ENCODE results near the gene ARL8B. TPM values are rescaled to one million over a fixed set of nuclear protein-coding genes. Genes with fewer than 3 reads are reported as not detected.

ARL8B gene
- total RNA-seq, 1 experiment from 2014 or later = 29.0 TPM

DNA sequence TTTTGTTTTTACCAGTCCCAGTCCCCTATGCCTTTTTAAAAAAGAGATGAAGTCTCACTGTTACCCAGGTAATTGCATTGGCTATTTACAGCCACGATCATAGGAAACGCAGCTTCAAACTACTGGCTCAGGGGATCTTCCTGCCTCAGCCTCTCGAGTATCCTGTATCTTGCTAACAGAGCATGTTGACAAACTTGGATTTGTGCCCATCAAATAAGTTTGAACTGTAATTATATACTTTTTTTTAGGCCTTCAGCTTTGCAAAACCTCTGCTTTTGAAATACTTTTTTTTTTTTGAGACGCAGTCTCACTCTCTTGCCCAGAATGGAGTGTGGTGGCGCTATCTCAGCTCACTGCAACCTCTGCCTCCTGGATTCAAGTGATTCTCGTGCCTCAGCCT is 62.4 kb downstream of the ARL8B start:
- no peaks in the 10 kb centered on the region for H3K9me3 Mint-ChIP-seq
- no peak for DNase-seq
- no peak overlapping the region for H3K4ac ChIP-seq (ENCODE audit: low read depth, low read length)

More for the DNA sequence above, 62.4 kb downstream of the ARL8B start:
- Histone ChIP-seq H3K23ac (ENCODE audit: insufficient read length, low read depth, low read length) (no peak overlapping the region), H3K18ac (ENCODE audit: insufficient read length, low read depth, low read length) (no peak overlapping the region), H2AK5ac (ENCODE audit: insufficient read length, low read length) (no peak overlapping the region), H3K79me2 (ENCODE audit: insufficient read depth, low read length) (no peaks in the 10 kb centered on the region; the same call in 1 of the 2 replicates), H3T11ph (ENCODE audit: low read length) (no peak overlapping the region), H3K79me1 (ENCODE audit: insufficient read depth, low read depth, low read length, poor library complexity, severe bottlenecking) (no peaks in the 10 kb centered on the region), H2BK15ac (ENCODE audit: low read depth, low read length) (no peak overlapping the region), H2BK120ac (ENCODE audit: low read depth, low read length, poor library complexity, severe bottlenecking) (no peak overlapping the region), H3K9me3 (ENCODE audit: control insufficient read depth, low read depth, low read length) (no peaks in the 10 kb centered on the region), H2BK12ac (ENCODE audit: insufficient read length, low read depth, low read length) (no peak overlapping the region), H2BK5ac (ENCODE audit: insufficient read length, low read length) (no peak overlapping the region), H3K23me2 (ENCODE audit: insufficient read length, low read depth, low read length, poor library complexity, severe bottlenecking) (peaks cover 10% of the 10 kb centered on the region), H4K5ac (ENCODE audit: insufficient read length, low read depth, low read length) (no peak overlapping the region), H3K56ac (ENCODE audit: insufficient read length, low read depth, low read length) (no peak overlapping the region), H4K20me1 (ENCODE audit: control insufficient read depth, insufficient read depth, insufficient read length) (no peaks in the 10 kb centered on the region), H2AFZ (ENCODE audit: low read length) (no peak overlapping the region), H3K27me3 (ENCODE audit: insufficient read depth, low read length) (no peaks in the 10 kb centered on the region), H3K9ac (ENCODE audit: extremely low read depth, insufficient read length, low read length) (no peak overlapping the region), H3K27ac (ENCODE audit: insufficient read length, low read depth, low read length) (no peak overlapping the region), H2BK20ac (ENCODE audit: low read depth, low read length, poor library complexity, severe bottlenecking) (no peak overlapping the region), H3K14ac (ENCODE audit: insufficient read depth, low read length) (no peak overlapping the region), H4K8ac (replicated peaks; ENCODE audit: insufficient read length, low read depth, low read length) (no peak overlapping the region), H4K91ac (ENCODE audit: insufficient read length, low read depth, low read length) (no peak overlapping the region), H3K4me2 (ENCODE audit: insufficient read depth, insufficient read length, low read length) (no peak overlapping the region), H3K4me1 (ENCODE audit: insufficient read depth, low read length) (0 out of 2 replicates have a peak, but pooled peaks cover 2% of the 10 kb centered on the region)
- H3K4me1 Mint-ChIP-seq = peaks cover 16 to 22% of the 10 kb centered on the region in 2 experiments
- no peak overlapping the region for H3K27ac Mint-ChIP-seq
- H3K36me3 Mint-ChIP-seq (ENCODE audit: insufficient read depth in 1 of 3, low read depth in 3 of 3) = peaks cover 2 to 8% (median 2%) of the 10 kb centered on the region in 3 experiments; a peak in 4 of 7 replicates
- no peak overlapping the region for H3K4me3 Mint-ChIP-seq
- H3K27me3 Mint-ChIP-seq (ENCODE audit: low read depth) = peaks cover 5% of the 10 kb centered on the region
- TF ChIP-seq CTCF (conservative IDR thresholded peaks at IDR 0.05) = no peak
- no CpG with 5 or more reads among the region's 6 CpGs for WGBS (ENCODE audit: extremely low coverage, insufficient read length, low lambda C conversion rate)
